Left kidney (tissue), 2 donors: ENCODE data around the gene LCP2. TPM values are rescaled to one million over a fixed set of nuclear protein-coding genes. Genes with fewer than 3 reads are reported as not detected.

Experiments used
- DNase-seq: peaks from one replicate; pipeline ENCODE4 v3.0.0-alpha.2; 2013
- polyA plus RNA-seq: library from polyadenylated mRNA; unstranded; fragments of 120-200 nt; gene quantifications from one replicate; pipeline ENCODE4 v1.2.1, GENCODE V29; 2013; ENCODE audit not compliant: insufficient read length

The LCP2 gene
- polyA plus RNA-seq, 1 donor: 3.9 TPM

GRCh38 chr5:170296036-170296934 is 1.3 kb downstream of the LCP2 start:
- DNase-seq: no peak

DNA sequence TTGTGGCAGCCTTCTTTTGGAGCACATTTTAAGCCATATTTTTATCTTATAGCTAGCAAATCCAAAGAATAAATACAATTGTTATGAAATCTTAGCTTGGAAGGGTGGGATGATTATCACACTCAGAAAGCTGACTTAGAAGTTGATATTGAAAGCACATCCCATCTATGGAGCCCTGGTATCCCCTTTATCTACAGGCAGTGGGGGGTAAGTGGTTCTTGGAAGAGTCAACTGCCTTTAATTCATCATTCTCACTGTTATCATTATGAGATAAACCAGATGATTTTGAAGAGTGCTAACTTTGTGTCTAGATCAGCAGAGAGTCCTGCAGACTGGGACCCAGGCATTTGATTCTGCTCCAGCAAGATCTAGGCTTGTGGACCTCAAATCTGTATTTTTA is 3.0 kb downstream of the LCP2 start:
- DNase-seq: no peak

DNA sequence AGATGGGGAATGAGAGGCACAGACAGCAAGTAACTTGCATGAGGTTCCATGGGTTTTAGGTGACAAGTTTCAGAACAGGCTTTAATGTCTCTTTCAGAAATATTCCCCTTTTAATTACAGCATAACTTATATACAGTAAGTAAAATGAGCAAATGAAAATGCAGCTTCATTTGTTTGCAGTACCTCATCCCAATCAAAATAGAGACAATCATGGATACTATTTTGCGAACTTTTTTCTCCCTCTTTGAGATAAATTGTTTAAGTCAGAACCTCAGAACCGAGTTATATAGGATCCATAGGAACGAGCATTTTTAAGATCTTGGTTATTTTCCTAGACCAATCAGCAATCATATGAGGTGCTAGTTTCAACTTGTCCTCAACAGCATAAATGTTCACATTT is 3.5 kb downstream of the LCP2 start:
- DNase-seq: no peak

DNA sequence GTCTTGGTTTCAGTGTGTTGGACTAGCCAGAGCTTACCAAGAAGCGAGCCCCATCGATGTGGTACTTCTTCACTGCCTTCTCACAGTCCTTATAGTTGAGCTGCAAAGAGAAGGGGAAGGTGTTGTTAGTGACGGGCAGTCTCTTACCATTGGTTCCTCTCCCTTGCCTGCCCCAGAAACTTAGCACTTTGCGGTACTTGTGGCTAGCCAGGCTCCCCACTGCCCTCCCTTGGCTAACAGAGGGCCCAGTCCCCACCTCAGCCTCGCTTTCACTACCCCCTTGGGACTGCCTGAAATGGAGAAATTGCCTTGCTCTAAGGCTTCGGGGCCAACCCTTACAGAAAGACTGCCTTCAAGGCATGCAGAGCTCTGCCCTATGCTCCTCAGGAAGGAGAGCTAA is 4.3 kb downstream of the LCP2 start:
- DNase-seq: no peak

- DNase-seq: no peak
These were observed 5.1 kb downstream of the LCP2 start for GRCh38 chr5:170292179-170293104.

GRCh38 chr5:170290498-170290897 is 7.1 kb downstream of the LCP2 start:
- no peak for DNase-seq

GRCh38 chr5:170289764-170290163 is 7.8 kb downstream of the LCP2 start:
- no peak for DNase-seq

DNA sequence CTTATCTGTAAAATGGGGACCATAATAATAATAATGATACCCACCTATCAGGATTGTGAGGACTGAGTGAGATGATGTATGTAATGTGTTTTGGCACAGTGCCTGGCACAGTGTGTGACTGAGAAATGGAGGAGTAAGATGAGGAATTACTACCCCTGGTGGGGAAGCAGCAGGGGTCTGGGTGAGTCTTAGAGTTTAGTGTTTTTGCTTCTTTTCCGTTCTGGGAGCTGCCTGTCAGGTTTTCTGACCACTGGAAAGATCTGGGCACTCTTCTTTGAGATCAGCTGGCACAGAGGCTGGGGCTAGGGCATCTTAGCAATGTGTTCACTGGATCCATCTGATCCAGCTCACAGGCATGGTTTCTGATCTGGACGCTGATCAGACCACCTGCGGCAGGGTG is 8.5 kb downstream of the LCP2 start:
- no peak for DNase-seq

GRCh38 chr5:170288551-170288950 is 9.0 kb downstream of the LCP2 start:
- no peak for DNase-seq

GRCh38 chr5:170288151-170288550 is 9.4 kb downstream of the LCP2 start:
- DNase-seq: no peak

DNA sequence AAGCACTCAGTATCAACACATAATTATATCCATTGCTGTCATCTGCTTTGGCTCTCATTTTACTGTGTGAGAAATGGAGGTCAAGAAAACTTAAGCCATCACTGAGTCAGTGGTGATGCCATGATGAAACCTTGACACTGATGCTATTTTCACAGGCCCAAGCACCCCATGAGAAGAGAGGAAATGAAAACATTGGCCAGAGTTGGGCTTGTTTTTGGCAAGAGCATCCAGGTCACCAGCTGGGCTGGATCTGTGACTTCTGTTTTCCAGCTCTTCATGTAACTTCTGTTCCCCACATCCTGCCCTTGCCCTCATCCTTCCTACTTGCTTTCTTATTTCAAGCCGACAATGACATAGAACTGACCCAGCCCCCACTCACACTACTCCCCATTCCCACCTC is 10.0 kb downstream of the LCP2 start:
- no peak for DNase-seq

DNA sequence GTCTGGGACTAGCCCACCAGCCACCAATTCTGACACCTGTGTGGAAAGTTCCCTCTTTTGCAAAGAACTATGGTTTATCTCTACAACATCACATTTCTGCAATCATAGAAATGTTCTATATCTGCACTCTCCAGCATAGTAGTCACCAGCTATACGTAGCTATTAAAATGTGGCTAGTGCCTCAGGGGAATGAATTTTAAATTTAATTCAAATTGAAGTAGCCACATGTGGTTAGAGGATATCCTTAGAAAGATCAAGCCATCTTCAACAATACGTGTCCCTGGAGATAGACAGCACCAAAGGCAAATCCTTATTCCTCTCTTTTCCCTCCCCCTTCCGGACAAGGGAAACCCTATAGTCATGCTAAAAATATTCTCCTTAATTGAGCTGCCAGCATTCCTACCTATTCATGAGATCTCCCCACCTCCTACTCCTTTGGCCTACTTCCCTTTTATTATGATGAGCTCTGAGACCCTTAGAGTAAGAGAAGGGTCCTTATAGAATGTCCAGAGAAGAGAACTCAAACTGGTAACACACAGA is 11.1 kb downstream of the LCP2 start:
- no peak for DNase-seq

- no peak for DNase-seq
These were observed 12.4 kb downstream of the LCP2 start for GRCh38 chr5:170285181-170285580.

DNA sequence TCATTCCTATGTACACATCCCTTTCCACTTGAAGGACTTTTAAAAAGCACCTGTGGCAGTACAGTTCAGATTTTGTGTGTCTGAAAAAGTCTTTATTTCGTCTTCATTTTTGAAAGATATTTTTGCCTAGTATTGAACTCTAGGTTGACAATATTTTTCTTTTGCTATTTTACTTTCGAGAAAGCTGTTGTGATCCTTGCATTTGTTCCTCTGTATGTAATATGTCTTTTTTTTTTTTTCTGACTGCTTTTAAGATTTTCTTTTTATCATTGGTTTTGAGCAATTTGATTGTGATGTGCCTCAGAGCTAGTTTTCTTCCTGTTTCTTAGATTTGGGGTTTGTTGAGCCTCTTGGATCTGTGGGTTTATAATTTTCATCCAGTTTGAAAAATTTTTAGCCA is 13.3 kb downstream of the LCP2 start:
- DNase-seq: no peak

- no peak for DNase-seq
These were observed 14.3 kb downstream of the LCP2 start for GRCh38 chr5:170283296-170283695.

DNA sequence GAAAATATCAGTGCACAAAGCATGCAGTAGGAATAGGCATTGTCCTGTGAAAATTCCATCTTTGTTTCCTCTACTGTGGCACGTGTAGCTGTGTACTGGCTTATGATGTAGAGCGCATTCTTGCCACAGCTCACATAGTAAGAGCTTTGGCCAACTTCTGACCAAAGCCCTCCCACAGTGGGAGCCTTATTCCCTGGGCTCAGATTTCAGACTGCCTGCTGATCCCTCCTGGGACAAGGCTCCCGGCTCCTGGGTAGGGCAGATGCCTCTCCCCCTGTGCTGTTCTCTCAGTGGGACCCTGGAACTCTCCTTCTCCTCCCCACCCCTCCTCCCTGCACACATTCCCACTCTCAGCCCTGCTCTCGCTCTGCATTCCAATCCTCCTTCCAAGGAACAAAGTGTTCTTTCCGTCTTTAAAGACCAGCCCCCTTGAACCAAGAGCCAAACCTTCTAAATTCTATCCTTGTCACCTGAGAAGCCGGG is 17.5 kb downstream of the LCP2 start:
- no peak for DNase-seq

DNA sequence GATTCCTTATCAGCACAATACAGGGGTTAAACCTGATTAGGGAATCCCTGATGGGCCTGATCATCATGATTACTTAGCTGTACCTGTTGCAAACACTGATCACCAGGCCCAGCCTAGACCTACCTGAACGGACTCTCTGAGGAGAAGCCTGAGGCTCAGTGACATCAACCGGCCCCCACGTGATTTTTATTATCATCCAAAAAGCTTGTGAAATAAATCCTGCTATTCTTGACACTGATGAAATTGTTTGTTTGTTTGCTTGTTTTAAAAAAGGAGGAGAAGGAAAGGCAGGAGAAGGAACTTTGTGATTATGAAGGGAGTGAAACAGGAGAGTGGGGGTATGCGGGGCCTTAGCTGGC is 18.1 kb downstream of the LCP2 start:
- no peak for DNase-seq

DNA sequence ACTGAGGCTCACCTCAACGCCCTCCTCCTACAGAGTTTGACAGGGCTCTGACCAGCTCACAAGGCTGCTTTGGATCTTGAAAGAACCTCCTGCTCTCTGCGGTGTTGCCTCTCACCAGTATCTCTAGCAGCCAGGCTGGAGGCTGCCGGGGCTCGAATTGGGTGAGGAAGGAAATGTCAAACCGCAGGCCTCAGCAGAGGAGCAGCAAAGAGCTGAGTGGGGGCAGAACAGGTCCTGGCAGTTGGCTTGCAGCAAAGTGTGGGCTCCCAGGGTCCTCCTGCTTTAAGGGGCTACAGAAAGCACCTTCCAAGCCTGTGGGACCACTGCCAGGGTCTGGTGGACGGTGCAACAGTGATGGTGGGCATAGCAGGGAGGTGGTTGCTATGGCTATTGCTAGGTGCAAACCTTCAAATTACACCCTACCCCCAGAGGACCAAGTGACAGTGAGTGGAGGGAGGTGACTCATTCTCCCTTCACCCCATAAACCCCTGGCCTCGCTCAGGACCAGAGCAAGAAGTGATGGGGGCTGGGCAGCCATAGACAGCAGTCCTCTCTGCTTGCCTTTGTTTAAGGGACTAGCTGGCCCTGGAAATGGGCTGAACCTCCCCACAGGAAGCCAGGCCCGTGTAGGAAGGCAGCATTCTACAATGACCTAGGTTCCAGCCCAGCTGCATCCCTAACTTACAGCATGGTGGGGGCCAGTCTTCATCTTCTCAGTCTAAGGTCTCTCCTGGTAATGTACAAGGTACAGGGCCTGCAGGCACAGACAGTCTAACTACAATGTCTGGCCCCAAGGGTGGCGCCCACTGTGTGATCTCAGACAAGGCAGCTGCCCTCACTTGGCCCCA is 18.7 kb downstream of the LCP2 start:
- DNase-seq: no peak

DNA sequence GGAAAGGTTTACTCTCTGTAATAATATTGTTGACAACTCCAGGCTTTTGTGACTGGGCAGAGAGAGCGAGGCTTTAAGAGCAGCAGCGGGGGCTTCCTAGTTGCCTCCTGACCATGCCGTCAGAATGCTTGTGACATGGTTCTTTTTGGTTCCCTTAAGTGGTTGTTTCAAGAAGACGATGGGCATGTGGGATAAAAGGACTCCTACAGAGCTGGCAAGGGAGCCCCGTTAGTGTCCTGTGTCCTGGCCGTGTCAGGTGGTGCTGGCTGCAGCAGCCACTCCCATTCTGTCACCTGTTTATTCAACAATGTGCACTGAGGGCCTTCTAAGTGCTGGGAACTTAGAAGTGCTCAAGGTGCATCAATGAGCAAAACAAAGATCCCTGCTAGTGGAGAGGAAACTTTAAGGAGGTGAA is 19.7 kb downstream of the LCP2 start:
- no peak for DNase-seq

DNA sequence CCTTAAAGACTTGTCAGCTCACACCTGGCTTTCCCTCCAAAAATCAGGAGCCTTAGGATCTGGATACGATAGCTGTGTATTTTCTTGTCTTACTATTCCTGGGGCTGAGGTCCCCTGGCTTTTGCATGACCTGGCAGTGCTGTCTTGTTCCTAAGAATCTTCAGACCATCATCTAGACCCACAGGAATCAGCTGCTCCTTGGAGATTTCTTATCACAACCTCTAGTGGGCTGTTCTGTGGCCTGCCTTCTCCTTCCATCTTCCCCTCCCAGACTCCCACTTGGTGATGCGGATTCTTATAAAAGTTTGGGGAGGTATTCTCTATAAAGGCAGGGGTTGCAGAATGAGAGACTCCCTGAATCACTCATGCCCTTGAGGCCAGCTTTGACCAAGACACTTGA is 21.4 kb downstream of the LCP2 start:
- DNase-seq: no peak

DNA sequence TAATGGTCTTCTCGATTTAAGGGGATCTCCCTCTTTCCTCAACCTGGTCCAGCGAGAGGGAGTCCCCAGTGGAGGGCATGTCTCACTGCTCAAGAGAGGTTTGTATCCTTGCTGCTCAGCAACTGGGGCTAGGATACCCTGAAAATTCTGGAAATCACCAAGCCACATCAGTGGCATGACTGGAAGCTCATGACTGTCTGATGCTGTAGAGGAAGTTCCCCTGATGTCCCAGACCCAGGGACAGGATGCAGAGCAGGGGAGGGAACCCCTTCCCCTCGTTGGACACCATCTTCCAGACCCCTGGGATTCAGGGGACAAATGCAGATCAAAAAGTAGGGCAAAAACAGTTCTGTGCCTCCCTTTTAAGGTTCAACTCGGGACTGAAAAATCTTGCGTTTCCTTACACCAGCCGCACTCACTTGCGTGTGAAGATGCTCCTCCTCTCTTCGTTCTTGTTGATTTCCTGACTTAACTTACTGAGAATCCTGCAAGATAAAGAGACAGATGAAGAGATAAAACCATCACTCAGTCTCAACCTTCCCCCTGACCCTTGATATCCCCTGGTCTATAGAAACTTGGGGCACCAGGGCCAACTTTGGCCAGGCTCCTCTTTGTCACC is 22.1 kb downstream of the LCP2 start:
- no peak for DNase-seq
